K562 (cell line): ENCODE results near the gene GIPR. TPM values are rescaled to one million over a fixed set of nuclear protein-coding genes. Genes with fewer than 3 reads are reported as not detected.
"Not testable (repeated sequence)": the region's sequence is repeated elsewhere in the genome, so short reads cannot be mapped to it uniquely, and the experiment has no call there.

Experiments
- ATAC-seq: fragments of 200-7000 bp; cut with Tn5 transposase; 3 replicates; pipeline ENCODE4 v1.9.1; 2020; ENCODE audit warnings: moderate library complexity
- BruUV-seq: library from RNA; stranded (reverse); fragments of 400-500 nt; replicated peaks from 2 replicates; lab custom pipeline; 2021; lab: Mats Ljungman, UMichigan
- CTCF ChIA-PET: fragments of 300-600 bp; formaldehyde crosslinking; extraction: SDS; loops from one replicate; lab custom pipeline; 2021; ENCODE audit warnings: low intra/inter-chr PET ratio; lab: Yijun Ruan, JAX
- POLR2A ChIA-PET: fragments of 300-600, 350-650 bp; sonication (Branson Sonifier 250); formaldehyde crosslinking; extraction: SDS; loops from one replicate; lab custom pipeline; 2021; ENCODE audit warnings: antibody characterized with exemption, inconsistent platforms; lab: Yijun Ruan, JAX
- DNase-seq, 4 experiments: peaks; one replicate each; pipeline versions ENCODE4 v3.0.0 to v3.0.0-alpha.2; 2011 to 2018; ENCODE audit warnings: low spot score in 3 of 4, mixed read lengths in 3 of 4; ENCODE audit errors: extremely low read depth in 1 of 4
- FAIRE-seq: peaks from 2 replicates; lab custom pipeline; 2011; peaks lifted over from hg19 to GRCh38; lab: Jason Lieb, UNC
- H2AFZ ChIP-seq: 2 replicates; pipeline ENCODE4 v1.6.0; 2011; ENCODE audit warnings: low read depth, low read length, control low read depth, inconsistent platforms
- H3K27ac ChIP-seq: fragments of 200-600 bp; 3 replicates; pipeline ENCODE4 v1.8.0; 2011; ENCODE audit warnings: low read depth, mild to moderate bottlenecking, control low read depth, inconsistent platforms, low read length, moderate library complexity, mixed read lengths; ENCODE audit errors: extremely low read depth
- H3K27me3 ChIP-seq, 2 experiments: fragments of 300-600 bp in 1 of 2; 2 replicates in 1 of 2; 3 replicates in 1 of 2; pipeline versions ENCODE4 v1.6.0 to v1.8.0; 2011; ENCODE audit warnings: inconsistent platforms in 2 of 2, low read length in 2 of 2, mild to moderate bottlenecking in 1 of 2, mixed read lengths in 1 of 2, moderate library complexity in 1 of 2; ENCODE audit not compliant: control insufficient read depth in 2 of 2, insufficient read depth in 2 of 2
- H3K36me3 ChIP-seq: fragments of 300-600 bp; 3 replicates; pipeline ENCODE4 v1.8.0; 2011; ENCODE audit warnings: mild to moderate bottlenecking, low read length, inconsistent platforms; ENCODE audit not compliant: control insufficient read depth, insufficient read depth
- H3K4me1 ChIP-seq, 2 experiments: fragments of 200-600 bp in 1 of 2; replicated peaks in 1 of 2; 2 replicates in 1 of 2; 3 replicates in 1 of 2; pipeline versions ENCODE4 v1.5.1 to v1.8.0; 2011; ENCODE audit warnings: inconsistent platforms in 2 of 2, low read length in 2 of 2, mild to moderate bottlenecking in 1 of 2, mixed read lengths in 1 of 2, moderate library complexity in 1 of 2; ENCODE audit not compliant: control insufficient read depth in 2 of 2, insufficient read depth in 2 of 2
- H3K4me2 ChIP-seq: 2 replicates; pipeline ENCODE4 v1.6.1; 2011; ENCODE audit warnings: low read length, control low read depth, inconsistent platforms, mixed read lengths; ENCODE audit not compliant: insufficient read depth
- H3K4me3 ChIP-seq: fragments of 200-600 bp; sonication (generic), shearing (Covaris generic); 2 replicates; pipeline ENCODE4 v1.5.1; 2016; ENCODE audit warnings: control low read depth, inconsistent platforms
- H3K79me2 ChIP-seq: fragments of 200-600 bp; 3 replicates; pipeline ENCODE4 v1.8.0; 2011; ENCODE audit warnings: low read length, inconsistent platforms; ENCODE audit not compliant: control insufficient read depth, insufficient read depth
- H3K9ac ChIP-seq, 2 experiments: 2 replicates each; pipeline versions ENCODE4 v1.6.0 to v1.6.1; 2011; ENCODE audit warnings: low read depth in 2 of 2, low read length in 2 of 2, control low read depth in 1 of 2, inconsistent platforms in 1 of 2, mild to moderate bottlenecking in 1 of 2, mixed read lengths in 1 of 2; ENCODE audit not compliant: insufficient read depth in 1 of 2
- H3K9me1 ChIP-seq: one replicate; pipeline ENCODE4 v1.6.0; 2011; ENCODE audit warnings: inconsistent platforms, mild to moderate bottlenecking, low read length, moderate library complexity; ENCODE audit not compliant: control insufficient read depth, insufficient read depth
- H3K9me3 ChIP-seq: replicated peaks from 2 replicates; pipeline ENCODE4 v1.5.1; 2011; ENCODE audit warnings: low read depth, low read length, inconsistent platforms; ENCODE audit not compliant: control insufficient read depth, insufficient read depth
- H4K20me1 ChIP-seq: replicated peaks from 2 replicates; pipeline ENCODE4 v1.6.1; 2011; ENCODE audit warnings: low read length, inconsistent platforms, mixed read lengths; ENCODE audit not compliant: control insufficient read depth, insufficient read depth
- CTCF ChIP-seq, 3 experiments: IDR thresholded peaks in 2 of 3; conservative IDR thresholded peaks in 1 of 3; 2 replicates each; pipeline ENCODE4 v1.5.1; 2011 to 2012; ENCODE audit warnings: low read length in 3 of 3, mild to moderate bottlenecking in 3 of 3, control low read depth in 2 of 3, improper control_type of control experiment in 1 of 3, inconsistent platforms in 1 of 3, low read depth in 1 of 3, mixed read lengths in 1 of 3, moderate library complexity in 1 of 3; ENCODE audit not compliant: insufficient read depth in 2 of 3
- POLR2A ChIP-seq: fragments of 450-650 bp; conservative IDR thresholded peaks from 2 replicates; pipeline ENCODE4 v1.6.1; 2016
- POLR2AphosphoS2 ChIP-seq: IDR thresholded peaks from 2 replicates; pipeline ENCODE4 v1.6.1; 2012; ENCODE audit warnings: low read length, improper control_type of control experiment
- POLR2B ChIP-seq: fragments of 450-650 bp; IDR thresholded peaks from 2 replicates; pipeline ENCODE4 v1.6.1; 2018; ENCODE audit warnings: low read depth; ENCODE audit not compliant: partially characterized antibody
- POLR2G ChIP-seq: fragments of 200-400 bp; formaldehyde crosslinking; IDR thresholded peaks from 2 replicates; pipeline ENCODE4 v1.6.1; 2017; ENCODE audit warnings: low read depth, mild to moderate bottlenecking, antibody characterized with exemption, low read length, moderate library complexity
- RBFOX2 ChIP-seq: fragments of 200-400 bp; formaldehyde crosslinking; IDR thresholded peaks from 2 replicates; pipeline ENCODE4 v1.6.1; 2017; ENCODE audit warnings: low read depth, mild to moderate bottlenecking, low read length, moderate library complexity
- ZNF707 ChIP-seq: fragments of 250-450 bp; sonication (Bioruptor Pico); conservative IDR thresholded peaks from 2 replicates; pipeline ENCODE4 v1.8.0; 2022; ENCODE audit warnings: inconsistent platforms, mild to moderate bottlenecking, moderate library complexity
- WGBS: fragments of 100-300 bp; shearing (Covaris generic); methylation state at CpG from one replicate; pipeline ENCODE4 v1.1.6; 2016; ENCODE audit warnings: low coverage, mixed read lengths; ENCODE audit not compliant: insufficient coverage; ENCODE audit errors: missing lambda C conversion rate; 5-methylcytosine and 5-hydroxymethylcytosine counted together
- in situ Hi-C: fragments of 300-500 bp; cut with MboI; formaldehyde crosslinking; loops from 4 replicates; pipeline ENCODE4 v1.15.0; 2018; ENCODE audit warnings: inconsistent platforms, mixed read lengths
- intact Hi-C: fragments of 100-400 bp; cut with micrococcal nuclease; formaldehyde crosslinking; loops from 2 replicates; pipeline ENCODE4 v1.14.2; 2022
- polyA plus RNA-seq, 8 experiments: library from polyadenylated mRNA; depleted of rRNA in 4 of 8; stranded (reverse) in 5 of 8; unstranded in 3 of 8; fragments of >200 nt; fragmentation: Nextera tagmentation in 2 of 8; fragmentation: Illumina TruSeq in 1 of 8; extraction: Ambion mirVana in 2 of 8; extraction: Trizol in 1 of 8; gene quantifications; 2 replicates each; pipeline versions ENCODE4 v1.2.1 to v1.2.3, GENCODE V29; 2011 to 2014; ENCODE audit warnings: inconsistent platforms in 1 of 8, missing spikeins in 1 of 8
- total RNA-seq, 7 experiments: library from RNA; depleted of rRNA in 6 of 7; stranded (reverse); fragments of >200 nt in 6 of 7; fragmentation: Illumina TruSeq in 2 of 7; extraction: Trizol in 2 of 7; gene quantifications; 2 replicates each; pipeline versions ENCODE4 v1.2.1 to v1.2.3, GENCODE V29; 2011 to 2021; ENCODE audit warnings: low replicate concordance in 1 of 7

The GIPR gene
- total and polyA plus RNA-seq, 9 of the 15 experiments (the other 6 are each of a cell fraction or from before 2014, with no cell fraction given) = 2.2 to 26.8 (median 12.7) TPM

GRCh38 chr19:45685045-45685444, 17.0 kb downstream of the GIPR start:
- BruUV-seq, in situ Hi-C loops, H3K27ac ChIP-seq, H2AFZ ChIP-seq, FAIRE-seq, H3K27me3 ChIP-seq, ATAC-seq, DNase-seq, H4K20me1 ChIP-seq, H3K9me1 ChIP-seq, H3K9me3 ChIP-seq, H3K4me3 ChIP-seq, H3K9ac ChIP-seq, H3K4me2 ChIP-seq, CTCF ChIA-PET, intact Hi-C loops: not testable (repeated sequence)
- WGBS = 82% methylated on average over 6 of the region's 11 CpGs
- peaks cover 15% of the 10 kb centered on the region for H3K79me2 ChIP-seq
- POLR2A ChIA-PET = interaction anchor here (0.6 to 3.1 kb wide), 4 partner anchors 7 to 28 kb away, joined by 3 to 15 read pairs (median 6); partner anchors contain the start of genes QPCTL and SNRPD2
- H3K4me1 ChIP-seq = peaks cover 3 to 19% of the 10 kb centered on the region in 2 experiments; a peak in 2 of 5 replicates
- peaks cover 70% of the 10 kb centered on the region; the same call in 2 of the 3 replicates for H3K36me3 ChIP-seq
- TF ChIP-seq POLR2B (peak; percentile 0), RBFOX2 (0 out of 2 replicates have a peak, but pooled peaks have one; percentile 16), POLR2A (peak; percentile 46), POLR2G (0 out of 2 replicates have a peak, but pooled peaks have one; percentile 21), POLR2AphosphoS2 (peak; percentile 70; the same call in 1 of the 2 replicates)

DNA sequence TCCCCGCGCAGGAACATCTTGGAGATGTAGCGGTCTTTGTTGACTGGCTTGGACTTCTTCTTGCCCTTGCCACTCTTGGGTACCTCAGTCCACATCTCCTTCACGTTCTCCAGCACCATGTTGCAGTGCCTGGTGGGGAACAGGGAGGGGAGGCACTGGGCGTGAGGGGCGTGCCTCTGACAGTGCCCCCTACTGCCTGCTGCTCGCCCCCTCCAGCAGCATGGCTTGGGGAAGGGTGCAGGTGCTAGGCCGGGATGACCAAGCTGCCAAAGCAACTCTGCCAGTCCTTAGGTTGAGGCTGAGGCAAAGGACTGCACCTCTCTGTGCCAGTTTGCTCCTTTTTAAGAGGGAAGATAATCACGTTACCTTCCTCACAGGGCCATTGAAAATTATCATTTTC, 19.6 kb downstream of the GIPR start:
- H3K36me3 ChIP-seq = peaks cover 64% of the 10 kb centered on the region; the same call in 2 of the 3 replicates
- H3K4me3 ChIP-seq = no peak overlapping the region
- H3K27ac ChIP-seq = no peak overlapping the region
- CTCF ChIA-PET = no interaction called here
- POLR2A ChIA-PET = interaction anchor here (0.6 to 3.3 kb wide), 2 partner anchors 9 to 30 kb away, joined by 3 to 12 read pairs; no protein-coding TSS in a partner anchor
- BruUV-seq = TSS peak; percentile 13
- FAIRE-seq (no peak), DNase-seq (no peak), ATAC-seq (no peak)
- peaks cover 4 to 9% of the 10 kb centered on the region in 2 experiments; a peak in 4 of 5 replicates for H3K4me1 ChIP-seq
- no peak overlapping the region for H3K4me2 ChIP-seq
- intact Hi-C loops = no loop called here
- WGBS = 95% methylated on average over 7 of the region's 9 CpGs
- no peaks in the 10 kb centered on the region for H3K27me3 ChIP-seq
- no peak overlapping the region for H3K9ac ChIP-seq
- in situ Hi-C loops = no loop called here
- 0 out of 2 replicates have a peak, but pooled peaks cover 4% of the 10 kb centered on the region for H4K20me1 ChIP-seq
- H3K79me2 ChIP-seq = peaks cover 32% of the 10 kb centered on the region
- H2AFZ ChIP-seq = no peak overlapping the region
- H3K9me1 ChIP-seq = no peaks in the 10 kb centered on the region
- H3K9me3 ChIP-seq = no peaks in the 10 kb centered on the region
- 0 out of 6 replicates have a peak, but pooled peaks of 1 of the 3 experiments have one; percentile 13 for TF ChIP-seq CTCF (IDR thresholded peaks at IDR 0.05 in 2 of 3, conservative IDR thresholded peaks at IDR 0.05 in 1 of 3; ENCODE audit: insufficient read depth in 2 of 3, low read depth in 1 of 3, low read length in 3 of 3)
- TF ChIP-seq ZNF707 (CRISPR knock-in tag) = no peak
- TF ChIP-seq POLR2G = peak; percentile 69
- peak; percentile 66 for TF ChIP-seq RBFOX2
